SH-SY5Y (cell line): ENCODE results near the gene KLK11.

Experiments
- GATA2 ChIP-seq: IDR thresholded peaks from 2 replicates; pipeline ENCODE4 v1.6.1; 2011; ENCODE audit warnings: mild to moderate bottlenecking, low read depth, low read length
- GATA3 ChIP-seq: IDR thresholded peaks from 2 replicates; pipeline ENCODE4 v1.6.1; 2011; ENCODE audit warnings: low read depth, mild to moderate bottlenecking, low read length, moderate library complexity

GRCh38 chr19:51005248-51005647, 21.2 kb downstream of the KLK11 start:
- TF ChIP-seq GATA3: no peak
- no peak for TF ChIP-seq GATA2
